Cardiac muscle cell (in vitro differentiated cells and primary cell): Measurements from ENCODE around the gene PLA2G4A. TPM values are rescaled to one million over a fixed set of nuclear protein-coding genes. Genes with fewer than 3 reads are reported as not detected.
A peak's percentile ranks its signal among the peaks of the same experiment; 100 is the strongest.

Experiments
- DNase-seq, 2 donors: peaks; one replicate each; pipeline versions ENCODE4 v3.0.0 to v3.0.0-alpha.2; 2010 to 2017; ENCODE audit warnings: low read depth in 1 of 2, low spot score in 1 of 2
- H3K27ac ChIP-seq: fragments of 200-600 bp; sonication (generic); 2 replicates; pipeline ENCODE4 v1.5.1; 2016
- H3K27me3 ChIP-seq: fragments of 200-600 bp; sonication (generic); 2 replicates; pipeline ENCODE4 v1.6.0; 2016; ENCODE audit warnings: control low read depth
- H3K36me3 ChIP-seq: fragments of 200-600 bp; sonication (generic); 2 replicates; pipeline ENCODE4 v1.5.1; 2016; ENCODE audit warnings: control low read depth
- H3K4me1 ChIP-seq: fragments of 200-600 bp; sonication (generic); 2 replicates; pipeline ENCODE4 v1.8.1; 2017; ENCODE audit warnings: low read depth, mild to moderate bottlenecking, mixed run types
- H3K4me3 ChIP-seq: fragments of 200-600 bp; sonication (generic); 2 replicates; pipeline ENCODE4 v1.5.1; 2016; ENCODE audit warnings: mild to moderate bottlenecking
- H3K9me3 ChIP-seq: fragments of 200-600 bp; sonication (generic); 2 replicates; pipeline ENCODE4 v1.5.1; 2017; ENCODE audit warnings: low read depth, mild to moderate bottlenecking, control low read depth
- polyA plus RNA-seq: library from polyadenylated mRNA; unstranded; fragments of >200 nt; fragmentation: Nextera tagmentation; extraction: Ambion mirVana; gene quantifications from 2 replicates; pipeline ENCODE4 v1.2.1, GENCODE V29; 2016
- total RNA-seq: library from RNA; depleted of rRNA; stranded (reverse); fragments of >200 nt; gene quantifications from 2 replicates; pipeline ENCODE4 v1.2.3, GENCODE V29; 2016
- TF ChIP-seq, protein P1 (sequence below): IDR thresholded peaks from 2 replicates; pipeline ENCODE4 v1.5.1; 2012; ENCODE audit warnings: low read depth, mild to moderate bottlenecking, low read length

Gene PLA2G4A
- total RNA-seq, result 0.09 and 0.21 TPM in 2 replicates
- 0.50 TPM in 1 of 2 replicates, not detected in the other for polyA plus RNA-seq

- Histone ChIP-seq H3K27ac (no peak within 1 kb of the TSS), H3K36me3 (no peaks in the 10 kb centered on the region)
Observed at GRCh38 chr1:186828611-186829454, at the start of gene PLA2G4A. Gene PLA2G4A, plus strand, starts transcription at chr1:186828949. Its CDS starts 25,406 bp downstream, at chr1:186854355.

DNA sequence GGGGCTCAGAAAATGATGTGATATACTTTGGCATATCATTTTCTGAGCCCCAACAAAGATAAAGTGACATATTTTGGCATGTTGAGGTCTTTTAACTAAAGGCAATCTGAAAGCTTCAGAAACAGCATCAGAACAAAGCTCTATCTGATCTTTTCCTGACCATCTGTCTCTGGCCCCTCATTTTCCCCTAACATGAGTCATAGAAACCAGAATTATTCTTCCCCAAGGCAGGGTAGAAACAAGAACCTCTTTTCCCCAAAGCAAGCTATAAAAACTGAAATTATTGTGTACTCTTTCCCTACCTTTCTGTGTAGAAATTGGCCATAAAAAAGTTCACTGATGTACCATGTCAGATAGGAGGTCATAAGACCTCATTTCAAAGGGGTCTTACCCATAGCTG is 48.7 kb upstream of the PLA2G4A start:
- Histone ChIP-seq H3K36me3 (no peaks in the 10 kb centered on the region), H3K27ac (no peak overlapping the region), H3K4me3 (no peak overlapping the region), H3K9me3 (no peaks in the 10 kb centered on the region), H3K27me3 (no peaks in the 10 kb centered on the region), H3K4me1 (no peaks in the 10 kb centered on the region)
- TF ChIP-seq, protein P1, sequence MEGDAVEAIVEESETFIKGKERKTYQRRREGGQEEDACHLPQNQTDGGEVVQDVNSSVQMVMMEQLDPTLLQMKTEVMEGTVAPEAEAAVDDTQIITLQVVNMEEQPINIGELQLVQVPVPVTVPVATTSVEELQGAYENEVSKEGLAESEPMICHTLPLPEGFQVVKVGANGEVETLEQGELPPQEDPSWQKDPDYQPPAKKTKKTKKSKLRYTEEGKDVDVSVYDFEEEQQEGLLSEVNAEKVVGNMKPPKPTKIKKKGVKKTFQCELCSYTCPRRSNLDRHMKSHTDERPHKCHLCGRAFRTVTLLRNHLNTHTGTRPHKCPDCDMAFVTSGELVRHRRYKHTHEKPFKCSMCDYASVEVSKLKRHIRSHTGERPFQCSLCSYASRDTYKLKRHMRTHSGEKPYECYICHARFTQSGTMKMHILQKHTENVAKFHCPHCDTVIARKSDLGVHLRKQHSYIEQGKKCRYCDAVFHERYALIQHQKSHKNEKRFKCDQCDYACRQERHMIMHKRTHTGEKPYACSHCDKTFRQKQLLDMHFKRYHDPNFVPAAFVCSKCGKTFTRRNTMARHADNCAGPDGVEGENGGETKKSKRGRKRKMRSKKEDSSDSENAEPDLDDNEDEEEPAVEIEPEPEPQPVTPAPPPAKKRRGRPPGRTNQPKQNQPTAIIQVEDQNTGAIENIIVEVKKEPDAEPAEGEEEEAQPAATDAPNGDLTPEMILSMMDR, result no peak
- DNase-seq, result no peak

More at GRCh38 chr1:186828611-186829454, at the start of gene PLA2G4A:
- Histone ChIP-seq H3K4me3 (peak within 1 kb of the TSS; percentile 30), H3K9me3 (no peaks in the 10 kb centered on the region), H3K4me1 (no peaks in the 10 kb centered on the region), H3K27me3 (no peaks in the 10 kb centered on the region)
- TF ChIP-seq, protein P1, result no peak
- peak; percentile 46 to 85 for DNase-seq

- Histone ChIP-seq H3K27ac (no peak overlapping the region), H3K4me3 (no peak overlapping the region), H3K36me3 (no peaks in the 10 kb centered on the region), H3K9me3 (no peaks in the 10 kb centered on the region), H3K4me1 (no peaks in the 10 kb centered on the region), H3K27me3 (no peaks in the 10 kb centered on the region)
- TF ChIP-seq, protein P1, result no peak
- DNase-seq, result peak in 1 of 2 donors; percentile 46
Observed at GRCh38 chr1:186781730-186782129, 47.0 kb upstream of the PLA2G4A start.

DNA sequence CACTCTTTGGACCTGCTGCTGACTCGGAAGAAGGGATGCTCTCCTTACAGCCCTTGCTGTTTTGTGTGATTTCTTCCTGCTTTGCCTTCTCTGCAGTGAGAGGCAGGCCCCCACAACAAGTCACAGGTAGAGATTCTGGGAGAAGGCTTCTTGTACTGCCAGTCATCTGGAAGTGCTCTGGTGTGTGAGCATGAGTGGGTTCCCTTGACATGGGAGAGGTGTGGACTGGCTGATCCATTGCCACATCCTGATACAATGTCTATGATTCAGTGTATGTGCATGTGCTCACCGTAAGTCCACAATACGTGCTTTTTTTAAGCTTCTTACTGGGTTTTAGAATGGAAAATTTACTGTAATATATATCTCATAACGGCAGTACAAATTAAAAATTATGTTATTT is 46.0 kb upstream of the PLA2G4A start:
- DNase-seq, result peak in 1 of 2 donors; percentile 37
- Histone ChIP-seq H3K27ac (no peak overlapping the region), H3K4me3 (no peak overlapping the region)

DNA sequence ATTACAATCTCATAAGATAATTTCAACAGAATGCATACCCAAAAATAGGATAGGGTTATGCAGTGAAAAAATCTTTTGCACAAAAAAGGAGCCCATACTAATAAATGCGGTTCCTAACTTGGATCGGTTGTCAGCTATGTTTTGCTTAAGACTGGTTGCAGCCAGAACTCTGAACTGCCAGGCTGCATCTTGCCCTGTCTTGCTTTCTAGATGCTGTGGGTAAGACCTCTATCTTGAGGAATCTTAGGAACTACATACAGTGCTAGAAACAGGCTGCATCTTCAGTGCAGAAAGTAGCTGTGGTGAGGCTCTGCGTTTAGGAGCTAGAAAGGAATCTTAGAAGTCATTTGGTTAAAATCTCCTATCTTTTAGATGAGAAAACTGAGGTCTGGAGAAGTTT is 45.6 kb upstream of the PLA2G4A start:
- no peaks in the 10 kb centered on the region for H3K36me3 ChIP-seq
- no peaks in the 10 kb centered on the region for H3K9me3 ChIP-seq
- H3K27me3 ChIP-seq, result no peaks in the 10 kb centered on the region
- H3K27ac ChIP-seq, result no peak overlapping the region
- no peak overlapping the region for H3K4me3 ChIP-seq
- DNase-seq, result no peak
- H3K4me1 ChIP-seq, result no peaks in the 10 kb centered on the region
- TF ChIP-seq, protein P1, result no peak

More for the DNA sequence above, 46.0 kb upstream of the PLA2G4A start:
- Histone ChIP-seq H3K9me3 (no peaks in the 10 kb centered on the region), H3K27me3 (no peaks in the 10 kb centered on the region), H3K36me3 (no peaks in the 10 kb centered on the region), H3K4me1 (no peaks in the 10 kb centered on the region)
- TF ChIP-seq, protein P1, result no peak
